SK-N-SH (cell line): ENCODE results near the gene DSG3. TPM values are rescaled to one million over a fixed set of nuclear protein-coding genes. Genes with fewer than 3 reads are reported as not detected.

Source experiments
- CTCF ChIA-PET: fragments of 300-600, 350-600 bp; formaldehyde crosslinking; extraction: SDS; loops from one replicate; lab custom pipeline; 2021; lab: Yijun Ruan, JAX
- POLR2A ChIA-PET: fragments of 350-600 bp; sonication (Branson Sonifier 250); formaldehyde crosslinking; extraction: SDS; loops from one replicate; lab custom pipeline; 2020; ENCODE audit warnings: antibody characterized with exemption, inconsistent platforms; lab: Yijun Ruan, JAX
- DNase-seq: peaks from one replicate; pipeline ENCODE4 v3.0.0; 2012
- H2AFZ ChIP-seq: fragments of 200-600 bp; sonication (generic); 2 replicates; pipeline ENCODE4 v1.8.1; 2016; ENCODE audit warnings: antibody characterized with exemption, mild to moderate bottlenecking, low read depth
- H3F3A ChIP-seq: fragments of 200-600 bp; sonication (generic); replicated peaks from 2 replicates; pipeline ENCODE3; 2016; ENCODE audit warnings: antibody characterized with exemption, mild to moderate bottlenecking; ENCODE audit not compliant: insufficient read depth
- H3K27ac ChIP-seq, 2 experiments: fragments of 200-500 bp in 1 of 2; fragments of 200-600 bp in 1 of 2; sonication (Bioruptor generic) in 1 of 2; sonication (generic), shearing (Covaris generic) in 1 of 2; 2 replicates each; pipeline versions ENCODE4 v1.5.1 to v1.6.1; 2014 to 2016; ENCODE audit warnings: low read depth in 2 of 2, inconsistent platforms in 1 of 2, low read length in 1 of 2, mild to moderate bottlenecking in 1 of 2, mixed read lengths in 1 of 2
- H3K27me3 ChIP-seq: fragments of 200-600 bp; sonication (generic), shearing (Covaris generic); 2 replicates; pipeline ENCODE4 v1.6.1; 2016; ENCODE audit warnings: mixed run types; ENCODE audit not compliant: insufficient read depth
- H3K36me3 ChIP-seq, 2 experiments: fragments of 200-500 bp in 1 of 2; fragments of 200-600 bp in 1 of 2; sonication (Bioruptor generic) in 1 of 2; sonication (generic) in 1 of 2; replicated peaks in 1 of 2; 2 replicates each; pipeline versions ENCODE3 to v1.5.1; 2014 to 2016; ENCODE audit warnings: low read length in 1 of 2, mild to moderate bottlenecking in 1 of 2; ENCODE audit not compliant: insufficient read depth in 2 of 2, control insufficient read depth in 1 of 2
- H3K4me1 ChIP-seq, 2 experiments: fragments of 200-500 bp in 1 of 2; fragments of 200-600 bp in 1 of 2; sonication (Bioruptor generic) in 1 of 2; sonication (generic), shearing (Covaris generic) in 1 of 2; 2 replicates each; pipeline versions ENCODE4 v1.5.1 to v1.6.1; 2014 to 2016; ENCODE audit warnings: low read depth in 1 of 2, low read length in 1 of 2, mixed run types in 1 of 2; ENCODE audit not compliant: insufficient read depth in 2 of 2, control insufficient read depth in 1 of 2
- H3K4me2 ChIP-seq: fragments of 200-600 bp; sonication (generic), shearing (Covaris generic); 2 replicates; pipeline ENCODE4 v1.6.1; 2017; ENCODE audit warnings: mixed run types
- H3K4me3 ChIP-seq, 2 experiments: fragments of 200-500 bp in 1 of 2; fragments of 200-600 bp in 1 of 2; sonication (Bioruptor generic) in 1 of 2; sonication (generic), shearing (Covaris generic) in 1 of 2; 2 replicates each; pipeline versions ENCODE4 v1.5.1 to v1.8.1; 2014 to 2016; ENCODE audit warnings: low read depth in 2 of 2, inconsistent platforms in 1 of 2, low read length in 1 of 2, mild to moderate bottlenecking in 1 of 2, mixed read lengths in 1 of 2, moderate library complexity in 1 of 2
- H3K79me2 ChIP-seq: fragments of 200-600 bp; sonication (generic); 2 replicates; pipeline ENCODE4 v1.8.1; 2017; ENCODE audit warnings: mild to moderate bottlenecking; ENCODE audit not compliant: insufficient read depth
- H3K9ac ChIP-seq: fragments of 200-600 bp; sonication (generic); 2 replicates; pipeline ENCODE4 v1.6.1; 2017; ENCODE audit warnings: mixed run types
- H3K9me2 ChIP-seq: fragments of 200-600 bp; sonication (generic); 2 replicates; pipeline ENCODE4 v1.6.1; 2017; ENCODE audit warnings: mixed run types
- H3K9me3 ChIP-seq: fragments of 200-600 bp; sonication (generic); 2 replicates; pipeline ENCODE4 v1.6.1; 2017; ENCODE audit warnings: mixed run types, mild to moderate bottlenecking, moderate library complexity
- H4K20me1 ChIP-seq: fragments of 200-600 bp; sonication (generic); 2 replicates; pipeline ENCODE4 v1.6.1; 2017; ENCODE audit warnings: mild to moderate bottlenecking, mixed run types; ENCODE audit not compliant: insufficient read depth
- CHD2 ChIP-seq: fragments of 150-350 bp; IDR thresholded peaks from 2 replicates; pipeline ENCODE4 v1.6.1; 2018; ENCODE audit warnings: low read length; ENCODE audit not compliant: partially characterized antibody
- FOXJ3 ChIP-seq: sonication (generic); formaldehyde crosslinking; IDR thresholded peaks from 2 replicates; pipeline ENCODE4 v1.5.1; 2020; ENCODE audit warnings: mild to moderate bottlenecking, missing genetic modification reagents
- FOXM1 ChIP-seq: IDR thresholded peaks from 2 replicates; pipeline ENCODE4 v1.4.0; 2012; ENCODE audit warnings: low read depth, mild to moderate bottlenecking
- GABPA ChIP-seq: IDR thresholded peaks from 2 replicates; pipeline ENCODE4 v1.4.0; 2012; ENCODE audit warnings: low read depth, mild to moderate bottlenecking
- IRF3 ChIP-seq: fragments of 150-350 bp; IDR thresholded peaks from 2 replicates; pipeline ENCODE4 v1.6.1; 2016; ENCODE audit warnings: mild to moderate bottlenecking, low read depth, low read length
- JUND ChIP-seq: IDR thresholded peaks from 2 replicates; pipeline ENCODE4 v1.4.0; 2012
- MAX ChIP-seq: IDR thresholded peaks from 2 replicates; pipeline ENCODE4 v1.4.0; 2012; ENCODE audit warnings: low read depth
- MEF2A ChIP-seq: IDR thresholded peaks from 2 replicates; pipeline ENCODE4 v1.4.0; 2012; ENCODE audit warnings: low read depth, borderline replicate concordance
- NFIC ChIP-seq: IDR thresholded peaks from 2 replicates; pipeline ENCODE4 v1.4.0; 2012; ENCODE audit warnings: borderline replicate concordance
- NRF1 ChIP-seq: IDR thresholded peaks from 2 replicates; pipeline ENCODE4 v1.6.1; 2012; ENCODE audit warnings: low read depth, mild to moderate bottlenecking, low read length
- PBX3 ChIP-seq: IDR thresholded peaks from 2 replicates; pipeline ENCODE4; 2012
- POLR2AphosphoS5 ChIP-seq: IDR thresholded peaks from 2 replicates; pipeline ENCODE4 v1.6.1; 2012; ENCODE audit warnings: low read depth, low read length
- RAD21 ChIP-seq: IDR thresholded peaks from 2 replicates; pipeline ENCODE4 v1.6.1; 2012; ENCODE audit warnings: mild to moderate bottlenecking, low read length
- RCOR1 ChIP-seq: fragments of 150-350 bp; IDR thresholded peaks from 2 replicates; pipeline ENCODE4 v1.6.1; 2017; ENCODE audit warnings: antibody characterized with exemption, low read length
- RFX5 ChIP-seq: IDR thresholded peaks from 2 replicates; pipeline ENCODE4 v1.6.1; 2012; ENCODE audit warnings: mild to moderate bottlenecking, improper control_type of control experiment, low read length
- SMC3 ChIP-seq: IDR thresholded peaks from 2 replicates; pipeline ENCODE4 v1.6.1; 2012; ENCODE audit warnings: low read depth, low read length, improper control_type of control experiment
- TAF1 ChIP-seq: IDR thresholded peaks from 2 replicates; pipeline ENCODE4 v1.6.1; 2012; ENCODE audit warnings: low read depth, mild to moderate bottlenecking, low read length, moderate library complexity, borderline replicate concordance
- USF1 ChIP-seq: IDR thresholded peaks from 2 replicates; pipeline ENCODE4 v1.4.0; 2012; ENCODE audit warnings: low read depth, borderline replicate concordance
- YY1 ChIP-seq: IDR thresholded peaks from 2 replicates; pipeline ENCODE4 v1.4.0; 2012; ENCODE audit warnings: low read depth, mild to moderate bottlenecking
- ZBTB33 ChIP-seq: IDR thresholded peaks from 2 replicates; pipeline ENCODE4 v1.4.0; 2012; ENCODE audit warnings: low read depth, borderline replicate concordance
- WGBS: methylation state at CpG from one replicate; pipeline ENCODE4 v1.1.6; 2017; ENCODE audit warnings: low lambda C conversion rate; 5-methylcytosine and 5-hydroxymethylcytosine counted together
- polyA plus RNA-seq, 3 experiments: library from polyadenylated mRNA; depleted of rRNA; stranded (reverse); fragments of >200 nt; gene quantifications; 2 replicates each; pipeline ENCODE4 v1.2.3, GENCODE V29; 2012

DSG3 gene
- polyA plus RNA-seq, 1 of the 3 experiments (the other 2 are of a cell fraction) = 0.02 TPM

GRCh38 chr18:31503011-31503410 lies 55.5 kb downstream of the DSG3 start (continued):
- no peak for TF ChIP-seq IRF3
- TF ChIP-seq GABPA = no peak
- TF ChIP-seq TAF1 = no peak

GRCh38 chr18:31504455-31505147 lies 57.1 kb downstream of the DSG3 start:
- H3K4me1 ChIP-seq = no peaks in the 10 kb centered on the region
- TF ChIP-seq MEF2A (no peak), RAD21 (no peak), MAX (no peak), PBX3 (no peak), POLR2AphosphoS5 (no peak)
- no peaks in the 10 kb centered on the region for H3K9me3 ChIP-seq
- WGBS = 18% methylated on average over 10 of the region's 10 CpGs
- no peaks in the 10 kb centered on the region for H3K79me2 ChIP-seq
- no peaks in the 10 kb centered on the region for H4K20me1 ChIP-seq
- ChIA-PET POLR2A (no interaction called here), CTCF (no interaction called here)
- no peaks in the 10 kb centered on the region for H3K9me2 ChIP-seq
- no peak overlapping the region for H2AFZ ChIP-seq
- DNase-seq = no peak
- H3K4me3 ChIP-seq = no peak overlapping the region
- H3K4me2 ChIP-seq = no peak overlapping the region
- no peaks in the 10 kb centered on the region for H3F3A ChIP-seq
- H3K36me3 ChIP-seq = no peaks in the 10 kb centered on the region
- H3K27ac ChIP-seq = no peak overlapping the region
- H3K27me3 ChIP-seq = peaks cover 38% of the 10 kb centered on the region
- H3K9ac ChIP-seq = no peak overlapping the region

GRCh38 chr18:31505156-31505555 lies 57.6 kb downstream of the DSG3 start:
- H2AFZ ChIP-seq = no peak overlapping the region
- peaks cover 34% of the 10 kb centered on the region for H3K27me3 ChIP-seq
- no peak overlapping the region for H3K4me3 ChIP-seq
- H3K4me2 ChIP-seq = no peak overlapping the region
- no peaks in the 10 kb centered on the region for H3K9me3 ChIP-seq
- H3K4me1 ChIP-seq = no peaks in the 10 kb centered on the region
- no peaks in the 10 kb centered on the region for H3K9me2 ChIP-seq
- H4K20me1 ChIP-seq = no peaks in the 10 kb centered on the region
- ChIA-PET CTCF (no interaction called here), POLR2A (no interaction called here)
- no peak for DNase-seq
- no peak overlapping the region for H3K27ac ChIP-seq
- no peaks in the 10 kb centered on the region for H3K79me2 ChIP-seq
- H3K9ac ChIP-seq = no peak overlapping the region
- H3F3A ChIP-seq = no peaks in the 10 kb centered on the region
- 12% methylated on average over 6 of the region's 6 CpGs for WGBS
- H3K36me3 ChIP-seq = no peaks in the 10 kb centered on the region
- TF ChIP-seq FOXJ3 (CRISPR knock-in tag) = no peak
- TF ChIP-seq POLR2AphosphoS5 = no peak
- TF ChIP-seq NRF1 = no peak
- TF ChIP-seq RAD21 = no peak
- no peak for TF ChIP-seq RCOR1
- TF ChIP-seq USF1 = no peak
- TF ChIP-seq SMC3 = no peak
- TF ChIP-seq FOXM1 = no peak
- TF ChIP-seq YY1 = no peak
- no peak for TF ChIP-seq RFX5
- TF ChIP-seq ZBTB33 = no peak
- TF ChIP-seq MAX = no peak
- TF ChIP-seq NFIC = no peak
- no peak for TF ChIP-seq IRF3
- no peak for TF ChIP-seq CHD2
- no peak for TF ChIP-seq MEF2A
- no peak for TF ChIP-seq JUND
